Lower leg skin (tissue), 3 donors: ENCODE data around the gene CCDC91.

Source experiments
- CTCF ChIP-seq, 3 donors: fragments of 450-650 bp; IDR thresholded peaks; one replicate each; pipeline ENCODE4 v1.5.1; 2016; ENCODE audit warnings: antibody characterized with exemption in 3 of 3, mild to moderate bottlenecking in 3 of 3, moderate library complexity in 2 of 3
- POLR2A ChIP-seq, 2 donors: fragments of 450-650 bp; IDR thresholded peaks; one replicate each; pipeline ENCODE4 v1.6.1; 2016 to 2017; ENCODE audit warnings: antibody characterized with exemption in 2 of 2, mild to moderate bottlenecking in 1 of 2, moderate library complexity in 1 of 2

- no peak for TF ChIP-seq CTCF (IDR thresholded peaks at IDR 0.05)
- no peak for TF ChIP-seq POLR2A (IDR thresholded peaks at IDR 0.05)
These were observed 198.6 kb downstream of the CCDC91 start for GRCh38 chr12:28388879-28389278.
